Heart left ventricle (tissue), 16 donors: ENCODE results near the gene NCOA1. TPM values are rescaled to one million over a fixed set of nuclear protein-coding genes. Genes with fewer than 3 reads are reported as not detected.

Experiments
- ATAC-seq, 4 donors: fragments of 200-7000 bp; cut with Tn5 transposase; one replicate each; pipeline ENCODE4 v1.9.1; 2020 to 2022; ENCODE audit warnings: moderate library complexity in 4 of 4, mild to moderate bottlenecking in 3 of 4, moderate number of reproducible peaks in 1 of 4
- DNase-seq, 5 donors: peaks; one replicate each; pipeline ENCODE4 v3.0.0-alpha.2; 2020
- H3K27ac ChIP-seq, 12 donors: fragments of 200-600 bp; sonication (generic) in 4 of 12; one replicate each; pipeline versions ENCODE4 v1.5.0 to v1.8.0; 2016 to 2022; ENCODE audit warnings: mild to moderate bottlenecking in 2 of 12
- H3K27me3 ChIP-seq, 9 donors: fragments of 200-600 bp; sonication (generic) in 2 of 9; one replicate each; pipeline versions ENCODE4 v1.5.1 to v1.8.0; 2016 to 2022; ENCODE audit warnings: mild to moderate bottlenecking in 3 of 9
- H3K36me3 ChIP-seq, 9 donors: fragments of 200-600 bp; sonication (generic) in 2 of 9; one replicate each; pipeline versions ENCODE4 v1.5.0 to v1.8.0; 2018 to 2022; ENCODE audit warnings: mild to moderate bottlenecking in 2 of 9
- H3K4me1 ChIP-seq, 12 donors: fragments of 200-600 bp; sonication (generic) in 4 of 12; one replicate each; pipeline versions ENCODE4 v1.5.0 to v1.8.0; 2016 to 2022; ENCODE audit warnings: mild to moderate bottlenecking in 3 of 12
- H3K4me3 ChIP-seq, 12 donors: fragments of 200-600 bp; sonication (generic) in 4 of 12; one replicate each; pipeline versions ENCODE4 v1.5.0 to v1.8.0; 2017 to 2022; ENCODE audit warnings: mild to moderate bottlenecking in 9 of 12, moderate library complexity in 4 of 12
- H3K9me3 ChIP-seq, 12 donors: fragments of 200-600 bp; sonication (generic) in 4 of 12; one replicate each; pipeline versions ENCODE4 v1.5.0 to v1.8.0; 2016 to 2022; ENCODE audit warnings: mild to moderate bottlenecking in 1 of 12
- POLR2A ChIP-seq, 2 donors: fragments of 450-650 bp; IDR thresholded peaks; one replicate each; pipeline ENCODE4 v1.6.1; 2017; ENCODE audit warnings: antibody characterized with exemption in 2 of 2, mild to moderate bottlenecking in 2 of 2, moderate library complexity in 2 of 2
- WGBS, 4 donors: extraction: QIAGEN DNeasy Blood & Tissue Kit in 2 of 4; methylation state at CpG; one replicate each; pipeline versions ENCODE4 v1.1.5 to v1.1.7; 2013 to 2018; 5-methylcytosine and 5-hydroxymethylcytosine counted together
- intact Hi-C, 10 donors: fragments of 100-400 bp; cut with DNase I; formaldehyde crosslinking; loops; one replicate each; pipeline versions ENCODE4 v1.11.1 to v1.14.2; 2022
- polyA plus RNA-seq, 2 donors: library from polyadenylated mRNA; stranded (reverse); fragments of 200-250 nt; gene quantifications; one replicate each; pipeline ENCODE4 v1.2.3, GENCODE V29; 2013
- total RNA-seq, 9 donors: library from RNA; depleted of rRNA in 2 of 9; stranded (reverse); fragments of >200 nt in 2 of 9; fragmentation: NEBNext Ultra II Directional in 3 of 9; extraction: Animal tissue kit (Norgen Biotek cat#: 25700) in 3 of 9; gene quantifications; one replicate each; pipeline versions ENCODE4 v1.1.0 to v1.2.4, GENCODE V29; 2016 to 2023
- TF ChIP-seq, protein P1 (sequence below), 12 donors: fragments of 200-600 bp; sonication (generic) in 4 of 12; IDR thresholded peaks; one replicate each; pipeline versions ENCODE4 v1.5.0 to v1.8.0; 2018 to 2022; ENCODE audit warnings: antibody characterized with exemption in 12 of 12, mild to moderate bottlenecking in 5 of 12
- donor health status: ischemic (EF 13 %, LVEDD 7.1; RV severe dilation, severe dysfunction).
- donor health status: healthy with polysubstance abuse.
- donor health status: DM: no; HTN: yes; CAD: no.
- donor health status: DM: no; HTN: no; CAD: no.
- donor health status: ischemic (EF 25% LVEDD 6.9; RV normal size, moderate dysfunction).
- donor health status: ischemic (EF 25% LVEDD 5.7; RV mildly dilated, moderate dysfunction).
- donor health status: healthy.
- donor health status: DM: yes; HTN: yes; CAD: no.
- donor health status: ischemic (EF 35%, LVEDD 5.7; RV mildly dilated, moderate dysfunction).
- donor health status: nonischemic (EF 11% LVEDD 7.7; RV severe dilation, severe dysfunction).
- donor health status: DM: yes; HTN: yes; CAD: no.
- donor health status: PGD.
- donor health status: ischemic (EF 29% LVEDD 5.4; RV normal size, mild dysfunction).
- donor health status: nonischemic (EF 23%, LVEDD 6.1; RV moderate dilation, normal function).

NCOA1 gene
- total and polyA plus RNA-seq, 11 donors: 8.5 to 42.3 (median 32.4) TPM

DNA sequence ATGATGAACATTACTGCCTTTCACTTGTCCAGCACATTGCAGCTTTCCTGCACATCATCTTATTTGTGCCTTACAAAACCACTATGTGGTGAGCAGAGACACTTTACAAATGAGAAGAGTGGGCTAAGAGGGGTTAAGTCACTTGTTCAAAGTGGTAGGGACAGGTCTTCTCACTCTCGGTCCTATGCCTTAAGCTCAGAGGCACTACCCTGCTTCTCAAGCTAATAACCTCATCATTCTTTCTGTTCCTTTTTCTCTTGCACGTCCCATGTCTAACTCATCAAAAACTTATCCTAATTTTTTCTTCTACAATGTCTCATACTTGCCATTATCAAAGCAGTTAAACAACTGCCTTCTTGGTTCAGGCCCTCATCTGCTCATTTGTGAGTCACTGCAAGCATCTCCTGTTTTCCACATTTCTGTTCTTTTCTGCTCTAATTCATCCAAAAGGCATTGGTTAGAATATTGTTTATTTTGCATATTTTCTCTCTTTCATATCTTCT is 21.9 kb upstream of the NCOA1 start:
- no peak overlapping the region for H3K4me3 ChIP-seq
- H3K27me3 ChIP-seq: no peaks in the 10 kb centered on the region
- H3K9me3 ChIP-seq: no peaks in the 10 kb centered on the region
- TF ChIP-seq, protein P1, sequence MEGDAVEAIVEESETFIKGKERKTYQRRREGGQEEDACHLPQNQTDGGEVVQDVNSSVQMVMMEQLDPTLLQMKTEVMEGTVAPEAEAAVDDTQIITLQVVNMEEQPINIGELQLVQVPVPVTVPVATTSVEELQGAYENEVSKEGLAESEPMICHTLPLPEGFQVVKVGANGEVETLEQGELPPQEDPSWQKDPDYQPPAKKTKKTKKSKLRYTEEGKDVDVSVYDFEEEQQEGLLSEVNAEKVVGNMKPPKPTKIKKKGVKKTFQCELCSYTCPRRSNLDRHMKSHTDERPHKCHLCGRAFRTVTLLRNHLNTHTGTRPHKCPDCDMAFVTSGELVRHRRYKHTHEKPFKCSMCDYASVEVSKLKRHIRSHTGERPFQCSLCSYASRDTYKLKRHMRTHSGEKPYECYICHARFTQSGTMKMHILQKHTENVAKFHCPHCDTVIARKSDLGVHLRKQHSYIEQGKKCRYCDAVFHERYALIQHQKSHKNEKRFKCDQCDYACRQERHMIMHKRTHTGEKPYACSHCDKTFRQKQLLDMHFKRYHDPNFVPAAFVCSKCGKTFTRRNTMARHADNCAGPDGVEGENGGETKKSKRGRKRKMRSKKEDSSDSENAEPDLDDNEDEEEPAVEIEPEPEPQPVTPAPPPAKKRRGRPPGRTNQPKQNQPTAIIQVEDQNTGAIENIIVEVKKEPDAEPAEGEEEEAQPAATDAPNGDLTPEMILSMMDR (IDR thresholded peaks at IDR 0.05): no peak
- TF ChIP-seq POLR2A (IDR thresholded peaks at IDR 0.05): no peak
- H3K27ac ChIP-seq: no peak overlapping the region
- DNase-seq: no peak
- H3K4me1 ChIP-seq: no peaks in the 10 kb centered on the region
- H3K36me3 ChIP-seq: no peaks in the 10 kb centered on the region
- intact Hi-C loops: no loop called here
- 76 to 88% (median 81%) methylated on average over 2 of the region's 2 CpGs for WGBS, 4 donors
- no peak for ATAC-seq

DNA sequence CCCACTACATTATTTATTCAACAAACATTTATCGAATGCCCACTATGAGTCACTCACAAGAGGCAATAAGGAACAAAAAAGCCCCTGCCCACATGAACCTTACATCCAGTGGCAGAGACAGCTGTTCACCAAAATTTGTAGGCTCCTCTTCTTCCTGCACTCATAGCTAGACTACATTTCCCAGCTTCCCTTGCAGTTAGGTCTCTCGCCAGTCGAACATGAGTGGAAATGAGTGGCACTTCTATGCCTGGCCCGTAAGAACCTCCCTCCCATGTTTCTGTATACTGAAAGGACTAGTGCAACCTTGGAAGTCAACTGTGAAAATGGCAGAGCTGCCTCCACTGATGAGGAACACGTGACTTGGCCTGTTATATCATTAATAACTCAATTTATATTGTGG is 19.4 kb upstream of the NCOA1 start:
- no peak for TF ChIP-seq POLR2A (IDR thresholded peaks at IDR 0.05)
- TF ChIP-seq, protein P1 (IDR thresholded peaks at IDR 0.05): no peak
- Histone ChIP-seq H3K36me3 (no peaks in the 10 kb centered on the region), H3K4me1 (no peaks in the 10 kb centered on the region), H3K4me3 (no peak overlapping the region), H3K27ac (no peak overlapping the region), H3K9me3 (no peaks in the 10 kb centered on the region), H3K27me3 (no peaks in the 10 kb centered on the region)
- ATAC-seq (no peak), DNase-seq (no peak)
- intact Hi-C loops: no loop called here
- WGBS, 4 donors: 62 to 70% (median 68%) methylated on average over 5 of the region's 5 CpGs

DNA sequence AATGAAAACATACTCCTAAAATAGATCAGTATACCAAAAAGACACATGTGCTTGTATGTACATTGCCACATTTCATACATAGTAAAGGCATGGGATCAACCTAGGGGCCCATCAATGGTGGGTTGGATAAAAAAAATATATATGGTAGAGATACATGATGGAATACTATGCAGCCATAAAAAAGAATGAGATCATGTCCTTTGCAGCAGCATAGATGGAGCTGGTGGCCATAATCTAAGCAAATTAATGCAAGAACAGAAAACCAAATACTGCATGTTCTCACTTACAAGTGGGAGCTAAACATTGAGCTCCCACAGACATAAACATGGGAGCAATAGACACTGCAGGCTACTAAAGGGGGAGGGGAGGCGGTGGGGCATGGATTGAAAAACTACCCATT is 18.6 kb upstream of the NCOA1 start:
- H3K36me3 ChIP-seq: no peaks in the 10 kb centered on the region
- H3K4me1 ChIP-seq: no peaks in the 10 kb centered on the region
- TF ChIP-seq, protein P1 (IDR thresholded peaks at IDR 0.05): no peak
- TF ChIP-seq POLR2A (IDR thresholded peaks at IDR 0.05): no peak
- ATAC-seq: no peak
- no peak overlapping the region for H3K27ac ChIP-seq
- H3K4me3 ChIP-seq: no peak overlapping the region
- intact Hi-C loops: no loop called here
- WGBS, 4 donors: 45 to 97% (median 95%) methylated on average over 1 of the region's 1 CpG
- H3K27me3 ChIP-seq: no peaks in the 10 kb centered on the region
- no peak for DNase-seq
- H3K9me3 ChIP-seq: no peaks in the 10 kb centered on the region

DNA sequence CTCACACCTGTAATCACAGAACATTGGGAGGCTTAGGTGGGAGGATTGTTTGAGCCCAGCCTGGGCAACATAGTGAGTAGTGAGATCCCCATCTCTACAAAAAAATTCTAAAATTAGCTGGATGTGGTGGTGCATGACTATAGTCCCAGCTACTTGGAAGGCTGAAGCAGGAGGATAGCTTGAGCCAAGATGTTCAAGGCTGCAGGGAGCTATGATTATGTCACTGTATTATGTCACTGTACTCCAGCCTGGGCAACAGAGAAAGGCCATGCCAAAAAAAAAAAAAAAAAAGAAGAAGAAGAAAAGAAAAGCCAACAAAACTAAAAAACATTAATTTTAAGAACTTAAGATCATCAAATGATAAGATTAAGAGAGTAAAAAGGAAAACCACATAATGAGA is 17.4 kb upstream of the NCOA1 start:
- DNase-seq (no peak), ATAC-seq (no peak)
- Histone ChIP-seq H3K27ac (no peak overlapping the region), H3K36me3 (no peaks in the 10 kb centered on the region), H3K9me3 (no peaks in the 10 kb centered on the region), H3K4me1 (no peaks in the 10 kb centered on the region), H3K27me3 (no peaks in the 10 kb centered on the region), H3K4me3 (no peak overlapping the region)
- intact Hi-C loops: no loop called here
- TF ChIP-seq POLR2A (IDR thresholded peaks at IDR 0.05): no peak
- TF ChIP-seq, protein P1 (IDR thresholded peaks at IDR 0.05): no peak
